ENCODE data around the gene OSBPL10. TPM values are rescaled to one million over a fixed set of nuclear protein-coding genes. Genes with fewer than 3 reads are reported as not detected.

The OSBPL10 gene
- polyA plus RNA-seq, 1 experiment: 11.2 TPM

GRCh38 chr3:31892500-31892899 lies 88.6 kb downstream of the OSBPL10 start:
- H3K27me3 ChIP-seq (ENCODE audit: control insufficient read depth, insufficient read depth, low read length): 0 out of 2 replicates have a peak, but pooled peaks cover 2% of the 10 kb centered on the region
- H3K36me3 ChIP-seq (ENCODE audit: control insufficient read depth, insufficient read depth, low read length): no peaks in the 10 kb centered on the region
- POLR2A ChIA-PET: no interaction called here
- no peak for TF ChIP-seq CTCF (IDR thresholded peaks at IDR 0.05; ENCODE audit: insufficient read depth, low read depth, low read length)
- H3K4me3 ChIP-seq (ENCODE audit: low read depth, low read length): no peak overlapping the region
- DNase-seq (ENCODE audit: low read depth): no peak
- CTCF ChIA-PET: no interaction called here

- H3K4me3 ChIP-seq (ENCODE audit: low read depth, low read length): no peak overlapping the region
- ChIA-PET POLR2A (no interaction called here), CTCF (no interaction called here)
- TF ChIP-seq CTCF (IDR thresholded peaks at IDR 0.05; ENCODE audit: insufficient read depth, low read depth, low read length): no peak
- no peak for DNase-seq (ENCODE audit: low read depth)
- no peaks in the 10 kb centered on the region for H3K36me3 ChIP-seq (ENCODE audit: control insufficient read depth, insufficient read depth, low read length)
- H3K27me3 ChIP-seq (ENCODE audit: control insufficient read depth, insufficient read depth, low read length): 0 out of 2 replicates have a peak, but pooled peaks cover 2% of the 10 kb centered on the region
Observed at GRCh38 chr3:31891876-31892455, 89.1 kb downstream of the OSBPL10 start.

- POLR2A ChIA-PET: no interaction called here
- CTCF ChIA-PET: no interaction called here
- Histone ChIP-seq H3K4me3 (ENCODE audit: low read depth, low read length) (no peak overlapping the region), H3K36me3 (ENCODE audit: control insufficient read depth, insufficient read depth, low read length) (no peaks in the 10 kb centered on the region), H3K27me3 (ENCODE audit: control insufficient read depth, insufficient read depth, low read length) (no peaks in the 10 kb centered on the region)
- no peak for DNase-seq (ENCODE audit: low read depth)
- TF ChIP-seq CTCF (IDR thresholded peaks at IDR 0.05; ENCODE audit: insufficient read depth, low read depth, low read length): no peak
Observed at GRCh38 chr3:31890742-31891469, 90.2 kb downstream of the OSBPL10 start.

- DNase-seq (ENCODE audit: low read depth): no peak
- no peaks in the 10 kb centered on the region for H3K36me3 ChIP-seq (ENCODE audit: control insufficient read depth, insufficient read depth, low read length)
- H3K27me3 ChIP-seq (ENCODE audit: control insufficient read depth, insufficient read depth, low read length): no peaks in the 10 kb centered on the region
- no peak overlapping the region for H3K4me3 ChIP-seq (ENCODE audit: low read depth, low read length)
- CTCF ChIA-PET: interaction anchor here (0.6 kb wide), 1 partner anchor 75 kb away, joined by 3 read pairs; no protein-coding TSS in a partner anchor
- TF ChIP-seq CTCF (IDR thresholded peaks at IDR 0.05; ENCODE audit: insufficient read depth, low read depth, low read length): no peak
- POLR2A ChIA-PET: no interaction called here
Observed at GRCh38 chr3:31890007-31890406, 91.1 kb downstream of the OSBPL10 start.

- CTCF ChIA-PET: no interaction called here
- Histone ChIP-seq H3K36me3 (ENCODE audit: control insufficient read depth, insufficient read depth, low read length) (no peaks in the 10 kb centered on the region), H3K4me3 (ENCODE audit: low read depth, low read length) (no peak overlapping the region), H3K27me3 (ENCODE audit: control insufficient read depth, insufficient read depth, low read length) (no peaks in the 10 kb centered on the region)
- POLR2A ChIA-PET: no interaction called here
- TF ChIP-seq CTCF (IDR thresholded peaks at IDR 0.05; ENCODE audit: insufficient read depth, low read depth, low read length): no peak
- no peak for DNase-seq (ENCODE audit: low read depth)
Observed at GRCh38 chr3:31885235-31885634, 95.8 kb downstream of the OSBPL10 start.
